ENCODE data around the gene NEDD8. TPM values are rescaled to one million over a fixed set of nuclear protein-coding genes. Genes with fewer than 3 reads are reported as not detected.
A peak's percentile ranks its signal among the peaks of the same experiment; 100 is the strongest.

NEDD8 gene
- total RNA-seq, 6 experiments from 2014 or later: 309 to 401 (median 372) TPM

DNA sequence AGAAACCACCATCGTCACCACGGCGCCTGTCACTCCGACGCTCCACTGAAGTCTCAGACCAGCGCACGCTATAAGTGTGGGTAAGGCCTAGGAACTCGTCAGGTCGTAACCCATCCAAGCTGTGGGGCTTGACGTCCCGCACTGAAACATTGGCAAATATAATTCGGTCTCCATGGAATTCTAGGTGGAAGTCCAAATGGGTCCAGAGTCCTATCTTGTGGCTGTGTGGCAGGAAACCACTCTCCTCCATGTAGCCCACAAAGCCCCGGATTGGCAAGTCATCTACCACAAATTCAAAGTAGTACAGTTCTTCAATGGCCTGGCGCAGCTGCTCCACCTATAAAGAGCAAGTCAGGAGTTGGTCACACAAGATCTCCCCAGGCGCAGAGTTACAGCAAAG, 39.2 kb downstream of the NEDD8 start:
- DNase-seq: no peak
- H3K4me3 Mint-ChIP-seq: no peak overlapping the region

DNA sequence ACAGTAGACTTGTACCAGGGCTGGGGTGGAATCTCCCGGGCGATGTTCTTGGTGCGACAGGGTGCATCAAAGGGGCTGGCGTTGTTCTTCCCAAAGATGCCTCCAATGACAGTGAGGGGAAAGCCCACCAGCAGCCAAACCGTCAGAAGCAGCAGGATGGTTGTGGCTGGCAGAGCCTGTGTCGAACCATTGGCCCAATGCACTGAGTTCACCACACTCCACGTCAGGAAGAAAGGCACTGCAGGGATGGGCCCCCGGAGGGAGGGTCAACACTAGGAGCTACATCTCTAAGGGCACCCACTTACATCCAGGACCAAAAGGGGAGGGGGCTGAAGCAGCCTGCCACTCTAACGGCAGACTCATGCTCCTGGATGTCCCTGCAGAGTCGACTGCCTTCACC, 41.8 kb downstream of the NEDD8 start:
- TF ChIP-seq CTCF (IDR thresholded peaks at IDR 0.05): no peak
- Mint-ChIP-seq H3K36me3 (ENCODE audit: low read depth) (peaks cover 31% of the 10 kb centered on the region), H3K27me3 (ENCODE audit: insufficient read depth) (no peaks in the 10 kb centered on the region; the same call in none of the 2 replicates), H3K4me1 (ENCODE audit: low read depth) (peaks cover 53% of the 10 kb centered on the region), H3K4me3 (no peak overlapping the region), H3K9me3 (no peaks in the 10 kb centered on the region), H3K27ac (no peak overlapping the region; the same call in 1 of the 2 replicates)
- DNase-seq: no peak

More for the DNA sequence above, 39.2 kb downstream of the NEDD8 start:
- Mint-ChIP-seq H3K9me3 (no peaks in the 10 kb centered on the region), H3K27me3 (ENCODE audit: insufficient read depth) (no peaks in the 10 kb centered on the region; the same call in none of the 2 replicates), H3K36me3 (ENCODE audit: low read depth) (peaks cover 25% of the 10 kb centered on the region), H3K27ac (no peak overlapping the region), H3K4me1 (ENCODE audit: low read depth) (peaks cover 55% of the 10 kb centered on the region)
- TF ChIP-seq CTCF (IDR thresholded peaks at IDR 0.05): no peak

DNA sequence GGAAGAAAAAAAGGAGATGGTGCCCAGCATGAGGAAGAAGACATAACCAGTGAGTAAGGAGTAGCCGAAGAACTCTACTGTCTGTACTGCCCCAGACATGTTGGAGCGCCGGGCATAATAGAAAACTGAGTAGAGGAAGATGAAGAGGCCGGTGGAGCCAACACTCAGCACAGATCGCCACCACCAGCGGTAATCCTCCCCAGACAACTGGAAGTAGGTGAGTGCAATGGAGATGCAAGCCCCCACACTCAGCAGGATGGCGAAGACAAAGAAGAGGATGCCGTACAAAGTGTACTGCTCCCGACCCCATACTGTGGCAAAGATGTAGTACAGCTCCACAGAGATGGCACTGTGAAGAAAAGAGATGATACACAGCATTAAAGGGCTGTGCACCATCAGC, 42.7 kb downstream of the NEDD8 start:
- H3K27ac Mint-ChIP-seq: peak overlapping the region; percentile 92
- no peak for DNase-seq
- H3K9me3 Mint-ChIP-seq: no peaks in the 10 kb centered on the region
- TF ChIP-seq CTCF (IDR thresholded peaks at IDR 0.05): no peak
- H3K36me3 Mint-ChIP-seq (ENCODE audit: low read depth): peaks cover 29% of the 10 kb centered on the region
- no peaks in the 10 kb centered on the region; the same call in 1 of the 2 replicates for H3K27me3 Mint-ChIP-seq (ENCODE audit: insufficient read depth)
- H3K4me1 Mint-ChIP-seq (ENCODE audit: low read depth): peaks cover 48% of the 10 kb centered on the region
- peak overlapping the region; percentile 90 for H3K4me3 Mint-ChIP-seq

DNA sequence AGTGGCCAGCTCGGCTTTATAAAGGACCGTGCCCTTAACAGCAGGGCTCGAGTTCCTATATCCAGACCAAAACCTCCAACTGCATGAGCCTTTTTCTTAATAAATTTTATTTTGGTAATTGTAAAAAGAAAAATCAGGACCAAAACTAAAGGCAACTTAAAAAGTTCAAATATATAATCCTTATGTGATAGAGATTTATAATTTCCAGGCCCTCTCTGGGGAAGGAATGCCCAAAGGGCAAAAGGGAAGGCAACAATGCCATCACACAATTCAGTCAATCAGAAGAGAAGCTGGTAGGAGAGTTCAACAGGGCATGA, 43.1 kb downstream of the NEDD8 start:
- TF ChIP-seq CTCF (IDR thresholded peaks at IDR 0.05): no peak
- Mint-ChIP-seq H3K9me3 (no peaks in the 10 kb centered on the region), H3K4me3 (peak overlapping the region; percentile 90), H3K36me3 (ENCODE audit: low read depth) (peaks cover 26% of the 10 kb centered on the region), H3K27me3 (ENCODE audit: insufficient read depth) (peaks cover 2% of the 10 kb centered on the region), H3K27ac (peak overlapping the region; percentile 92), H3K4me1 (ENCODE audit: low read depth) (peaks cover 44% of the 10 kb centered on the region)
- no peak for DNase-seq

DNA sequence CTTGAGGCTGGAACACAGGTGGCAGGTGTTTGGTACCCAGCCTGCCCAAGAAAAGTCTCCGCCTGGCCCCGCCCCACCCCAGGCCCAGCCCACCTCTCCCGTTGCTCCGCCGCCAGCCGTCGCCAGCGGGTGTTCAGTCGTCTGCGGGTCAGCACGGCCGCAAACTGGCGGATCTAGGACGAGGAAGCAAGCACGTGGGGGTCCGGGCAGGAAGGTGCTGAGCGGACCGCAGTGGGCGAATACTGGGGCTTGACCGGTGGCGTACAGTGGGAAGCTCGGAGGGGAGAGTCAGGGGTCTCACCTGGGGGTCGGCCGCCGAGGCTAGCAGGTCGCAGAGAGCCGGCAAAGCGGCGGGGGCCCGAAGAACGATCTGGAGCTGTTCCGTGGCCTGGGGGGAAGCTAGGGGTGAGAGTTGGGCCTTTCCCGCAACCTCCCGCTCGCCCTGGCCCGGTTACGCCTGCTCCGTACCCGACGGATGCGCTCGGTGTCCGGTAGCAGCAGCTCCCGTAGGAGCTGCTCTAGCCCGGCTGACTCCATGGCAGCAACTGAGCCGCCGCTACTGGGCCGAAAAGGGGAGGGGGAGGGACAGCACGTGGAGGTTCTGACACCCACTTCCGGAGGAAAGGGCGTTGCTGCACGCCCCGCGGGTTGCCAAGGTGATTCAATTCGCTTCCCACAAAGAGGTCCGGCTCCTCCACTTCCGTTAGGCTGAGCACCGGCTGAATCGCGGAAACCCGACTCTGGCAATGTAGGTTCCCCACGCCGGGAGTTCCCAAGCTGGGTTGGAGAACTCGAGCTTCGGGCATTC, 43.7 kb downstream of the NEDD8 start, which contains the start of gene IPO4:
TSS of gene IPO4 (minus strand) at position 566 of the 808 bp plus-strand sequence. CDS start at position 537, 29 bp downstream.
- no peak for TF ChIP-seq CTCF (IDR thresholded peaks at IDR 0.05)
- no peaks in the 10 kb centered on the region for H3K9me3 Mint-ChIP-seq
- H3K4me3 Mint-ChIP-seq: peak within 1 kb of the TSS; percentile 90
- peak within 1 kb of the TSS; percentile 92 for H3K27ac Mint-ChIP-seq
- DNase-seq: peak; percentile 97
- peaks cover 41% of the 10 kb centered on the region for H3K4me1 Mint-ChIP-seq (ENCODE audit: low read depth)
- peaks cover 4% of the 10 kb centered on the region for H3K27me3 Mint-ChIP-seq (ENCODE audit: insufficient read depth)
- peaks cover 26% of the 10 kb centered on the region for H3K36me3 Mint-ChIP-seq (ENCODE audit: low read depth)

Measured in HFFc6 (cell line).